IMR-90 (cell line): Measurements from ENCODE around the gene CFAP299.

Experiments
- BHLHE40 ChIP-seq: fragments of 150-350 bp; IDR thresholded peaks from 2 replicates; pipeline ENCODE4 v1.6.1; 2016; ENCODE audit warnings: mild to moderate bottlenecking, low read depth, low read length
- CEBPB ChIP-seq: IDR thresholded peaks from 2 replicates; pipeline ENCODE4 v1.6.1; 2012; ENCODE audit warnings: low read depth, low read length, improper control_type of control experiment
- CHD1 ChIP-seq: IDR thresholded peaks from 2 replicates; pipeline ENCODE4 v1.6.1; 2012; ENCODE audit warnings: low read depth, low read length, improper control_type of control experiment
- CTCF ChIP-seq: conservative IDR thresholded peaks from 2 replicates; pipeline ENCODE4 v1.5.1; 2012; ENCODE audit warnings: mild to moderate bottlenecking, low read depth, low read length, improper control_type of control experiment
- ELK1 ChIP-seq: fragments of 150-350 bp; IDR thresholded peaks from 2 replicates; pipeline ENCODE4 v1.6.1; 2016; ENCODE audit warnings: low read depth, mild to moderate bottlenecking, low read length, moderate library complexity, borderline replicate concordance
- FOS ChIP-seq: fragments of 150-350 bp; IDR thresholded peaks from 2 replicates; pipeline ENCODE4 v1.6.1; 2016; ENCODE audit warnings: low read depth, low read length
- MAFK ChIP-seq: IDR thresholded peaks from 2 replicates; pipeline ENCODE4 v1.6.1; 2012; ENCODE audit warnings: low read depth, low read length, improper control_type of control experiment
- MXI1 ChIP-seq: IDR thresholded peaks from 2 replicates; pipeline ENCODE4 v1.6.1; 2012; ENCODE audit warnings: low read depth, mild to moderate bottlenecking, low read length, moderate library complexity, borderline replicate concordance
- POLR2A ChIP-seq: IDR thresholded peaks from 2 replicates; pipeline ENCODE4 v1.6.1; 2012; ENCODE audit warnings: mild to moderate bottlenecking, low read depth, low read length
- RAD21 ChIP-seq: IDR thresholded peaks from 2 replicates; pipeline ENCODE4 v1.6.1; 2012; ENCODE audit warnings: low read length, improper control_type of control experiment
- RCOR1 ChIP-seq: IDR thresholded peaks from 2 replicates; pipeline ENCODE4 v1.6.1; 2012; ENCODE audit warnings: mild to moderate bottlenecking, low read length, improper control_type of control experiment; ENCODE audit not compliant: insufficient replicate concordance
- RFX5 ChIP-seq: IDR thresholded peaks from 2 replicates; pipeline ENCODE4 v1.8.0; 2012; ENCODE audit warnings: low read depth, mild to moderate bottlenecking, low read length, moderate library complexity
- SMC3 ChIP-seq: fragments of 150-350 bp; IDR thresholded peaks from 2 replicates; pipeline ENCODE4 v1.6.1; 2016; ENCODE audit warnings: low read depth, mild to moderate bottlenecking, antibody characterized with exemption, low read length, moderate library complexity

GRCh38 chr4:80336582-80336981 lies 1.1 kb downstream of the CFAP299 start:
- peak; percentile 32; the same call in 1 of the 2 replicates for TF ChIP-seq CTCF
- no peak for TF ChIP-seq ELK1
- 0 out of 2 replicates have a peak, but pooled peaks have one; percentile 28 for TF ChIP-seq SMC3
- TF ChIP-seq RCOR1, result no peak
- peak; percentile 45 for TF ChIP-seq RAD21
- no peak for TF ChIP-seq BHLHE40
- no peak for TF ChIP-seq MXI1
- TF ChIP-seq RFX5, result no peak
- TF ChIP-seq POLR2A, result no peak
- TF ChIP-seq CEBPB, result no peak
- TF ChIP-seq CHD1, result no peak
- no peak for TF ChIP-seq MAFK
- TF ChIP-seq FOS, result no peak
